Measurements from ENCODE around the gene FAM120A.

FAM120A gene

GRCh38 chr9:93451849-93452709 lies 594 bp downstream of the FAM120A start:
- DNase-seq (ENCODE audit: low read depth), result no peak

GRCh38 chr9:93452710-93453046 lies 1.2 kb downstream of the FAM120A start:
- DNase-seq (ENCODE audit: low read depth), result no peak

- DNase-seq (ENCODE audit: low read depth), result peak; percentile 92
These were observed 1.8 kb downstream of the FAM120A start, which contains the start of gene FAM120AOS for GRCh38 chr9:93453047-93453914. TSS of gene FAM120AOS (minus strand) at chr9:93453581. CDS start at chr9:93452709, 872 bp downstream.

- DNase-seq (ENCODE audit: low read depth), result no peak
These were observed 4.5 kb downstream of the FAM120A start for GRCh38 chr9:93456022-93456421.

- DNase-seq (ENCODE audit: low read depth), result no peak
These were observed 5.0 kb downstream of the FAM120A start for GRCh38 chr9:93456504-93456903.

GRCh38 chr9:93457006-93457405 lies 5.5 kb downstream of the FAM120A start:
- no peak for DNase-seq (ENCODE audit: low read depth)

GRCh38 chr9:93458712-93459111 lies 7.2 kb downstream of the FAM120A start:
- no peak for DNase-seq (ENCODE audit: low read depth)

GRCh38 chr9:93459432-93459847 lies 8.0 kb downstream of the FAM120A start:
- no peak for DNase-seq (ENCODE audit: low read depth)

- no peak for DNase-seq (ENCODE audit: low read depth)
These were observed 9.4 kb downstream of the FAM120A start for GRCh38 chr9:93460689-93461413.

GRCh38 chr9:93461414-93461743 lies 9.9 kb downstream of the FAM120A start:
- no peak for DNase-seq (ENCODE audit: low read depth)

- no peak for DNase-seq (ENCODE audit: low read depth)
These were observed 10.3 kb downstream of the FAM120A start for GRCh38 chr9:93461821-93462220.

GRCh38 chr9:93463638-93464248 lies 12.3 kb downstream of the FAM120A start:
- DNase-seq (ENCODE audit: low read depth), result no peak

GRCh38 chr9:93464395-93464794 lies 12.9 kb downstream of the FAM120A start:
- no peak for DNase-seq (ENCODE audit: low read depth)

GRCh38 chr9:93464876-93465275 lies 13.4 kb downstream of the FAM120A start:
- DNase-seq (ENCODE audit: low read depth), result no peak

GRCh38 chr9:93465855-93466254 lies 14.4 kb downstream of the FAM120A start:
- no peak for DNase-seq (ENCODE audit: low read depth)

GRCh38 chr9:93466416-93467061 lies 15.1 kb downstream of the FAM120A start:
- no peak for DNase-seq (ENCODE audit: low read depth)

- no peak for DNase-seq (ENCODE audit: low read depth)
These were observed 15.6 kb downstream of the FAM120A start for GRCh38 chr9:93467062-93467416.

- no peak for DNase-seq (ENCODE audit: low read depth)
These were observed 16.0 kb downstream of the FAM120A start for GRCh38 chr9:93467462-93467861.

- DNase-seq (ENCODE audit: low read depth), result no peak
These were observed 17.4 kb downstream of the FAM120A start for GRCh38 chr9:93468763-93469456.

- DNase-seq (ENCODE audit: low read depth), result no peak
These were observed 18.9 kb downstream of the FAM120A start for GRCh38 chr9:93470391-93470790.

GRCh38 chr9:93471124-93471523 lies 19.6 kb downstream of the FAM120A start:
- DNase-seq (ENCODE audit: low read depth), result no peak

Data from fibroblast of the conjunctiva (primary cell).